ENCODE measurements around the gene CADM4.

CADM4 gene

GRCh38 chr19:43578787-43579186 lies 60.9 kb downstream of the CADM4 start:
- Histone ChIP-seq H3K9me2 (replicated peaks; ENCODE audit: control insufficient read depth, low read length) (no peaks in the 10 kb centered on the region), H3K4me3 (ENCODE audit: low read length) (no peak overlapping the region), H3F3A (ENCODE audit: control insufficient read depth, insufficient read depth) (peaks cover 6% of the 10 kb centered on the region), H4K20me1 (ENCODE audit: control insufficient read depth, insufficient read depth, low read depth, low read length) (no peaks in the 10 kb centered on the region), H3K9me3 (ENCODE audit: control insufficient read depth, insufficient read depth, low read length) (no peaks in the 10 kb centered on the region), H3K4me1 (ENCODE audit: control insufficient read depth, low read length) (peaks cover 44% of the 10 kb centered on the region), H3K36me3 (ENCODE audit: control insufficient read depth, low read length) (peaks cover 8% of the 10 kb centered on the region; the same call in 1 of the 2 replicates), H3K79me2 (ENCODE audit: control insufficient read depth, low read length) (peaks cover 12% of the 10 kb centered on the region), H3K27me3 (ENCODE audit: control insufficient read depth, low read length) (peaks cover 8% of the 10 kb centered on the region; the same call in 1 of the 2 replicates), H3K4me2 (ENCODE audit: low read length) (no peak overlapping the region), H3K27ac (ENCODE audit: low read depth, low read length) (no peak overlapping the region)
- TF ChIP-seq EZH2phosphoT487 (IDR thresholded peaks at IDR 0.05; ENCODE audit: borderline replicate concordance, low read length) (no peak), CTCF (IDR thresholded peaks at IDR 0.05; ENCODE audit: low read depth, low read length, poor library complexity, severe bottlenecking) (no peak)

- Histone ChIP-seq H4K20me1 (ENCODE audit: control insufficient read depth, insufficient read depth, low read depth, low read length) (no peaks in the 10 kb centered on the region), H3K9me3 (ENCODE audit: control insufficient read depth, insufficient read depth, low read length) (no peaks in the 10 kb centered on the region), H3K4me3 (ENCODE audit: low read length) (peak overlapping the region; percentile 57), H3K4me2 (ENCODE audit: low read length) (peak overlapping the region; percentile 59), H3K27ac (ENCODE audit: low read depth, low read length) (no peak overlapping the region), H3K9me2 (replicated peaks; ENCODE audit: control insufficient read depth, low read length) (no peaks in the 10 kb centered on the region), H3K4me1 (ENCODE audit: control insufficient read depth, low read length) (peaks cover 20% of the 10 kb centered on the region), H3F3A (ENCODE audit: control insufficient read depth, insufficient read depth) (no peaks in the 10 kb centered on the region), H3K27me3 (ENCODE audit: control insufficient read depth, low read length) (peaks cover 8% of the 10 kb centered on the region; the same call in 1 of the 2 replicates), H3K36me3 (ENCODE audit: control insufficient read depth, low read length) (peaks cover 17% of the 10 kb centered on the region), H3K79me2 (ENCODE audit: control insufficient read depth, low read length) (peaks cover 22% of the 10 kb centered on the region)
- TF ChIP-seq EZH2phosphoT487 (IDR thresholded peaks at IDR 0.05; ENCODE audit: borderline replicate concordance, low read length) = no peak
- TF ChIP-seq CTCF (IDR thresholded peaks at IDR 0.05; ENCODE audit: low read depth, low read length, poor library complexity, severe bottlenecking) = no peak
Observed at GRCh38 chr19:43575955-43576878, 63.4 kb downstream of the CADM4 start.

GRCh38 chr19:43575156-43575950 lies 64.3 kb downstream of the CADM4 start, which contains the start of the genes PINLYP and XRCC1:
Gene PINLYP (plus strand): TSS chr19:43575801. CDS start chr19:43577192, 1,391 bp downstream.
Gene XRCC1 (minus strand): TSS chr19:43575527. CDS start chr19:43575458, 69 bp downstream.
- Histone ChIP-seq H3K27ac (ENCODE audit: low read depth, low read length) (peak within 1 kb of the TSS; percentile 22), H3K4me2 (ENCODE audit: low read length) (peak within 1 kb of the TSS; percentile 88), H3K4me1 (ENCODE audit: control insufficient read depth, low read length) (peaks cover 16% of the 10 kb centered on the region), H3K36me3 (ENCODE audit: control insufficient read depth, low read length) (peaks cover 17% of the 10 kb centered on the region), H3K9me2 (replicated peaks; ENCODE audit: control insufficient read depth, low read length) (no peaks in the 10 kb centered on the region), H4K20me1 (ENCODE audit: control insufficient read depth, insufficient read depth, low read depth, low read length) (no peaks in the 10 kb centered on the region), H3K9me3 (ENCODE audit: control insufficient read depth, insufficient read depth, low read length) (no peaks in the 10 kb centered on the region), H3K4me3 (ENCODE audit: low read length) (peak within 1 kb of the TSS; percentile 88), H3K27me3 (ENCODE audit: control insufficient read depth, low read length) (peaks cover 8% of the 10 kb centered on the region; the same call in 1 of the 2 replicates), H3K79me2 (ENCODE audit: control insufficient read depth, low read length) (peaks cover 27% of the 10 kb centered on the region), H3F3A (ENCODE audit: control insufficient read depth, insufficient read depth) (no peaks in the 10 kb centered on the region)
- no peak for TF ChIP-seq CTCF (IDR thresholded peaks at IDR 0.05; ENCODE audit: low read depth, low read length, poor library complexity, severe bottlenecking)
- TF ChIP-seq EZH2phosphoT487 (IDR thresholded peaks at IDR 0.05; ENCODE audit: borderline replicate concordance, low read length) = no peak
